K562 (cell line): Measurements from ENCODE around the gene HSP90AA1.

Experiments
- CTCF ChIP-seq, 3 experiments: IDR thresholded peaks in 2 of 3; conservative IDR thresholded peaks in 1 of 3; 2 replicates each; pipeline ENCODE4 v1.5.1; 2011 to 2012; ENCODE audit warnings: low read length in 3 of 3, mild to moderate bottlenecking in 3 of 3, control low read depth in 2 of 3, improper control_type of control experiment in 1 of 3, inconsistent platforms in 1 of 3, low read depth in 1 of 3, mixed read lengths in 1 of 3, moderate library complexity in 1 of 3; ENCODE audit not compliant: insufficient read depth in 2 of 3
- POLR2AphosphoS5 ChIP-seq: IDR thresholded peaks from 2 replicates; pipeline ENCODE4 v1.6.1; 2011; ENCODE audit warnings: mild to moderate bottlenecking, low read depth, low read length, moderate library complexity; ENCODE audit not compliant: control insufficient read depth, insufficient read depth

- TF ChIP-seq CTCF (IDR thresholded peaks at IDR 0.05 in 2 of 3, conservative IDR thresholded peaks at IDR 0.05 in 1 of 3; ENCODE audit: insufficient read depth in 2 of 3, low read depth in 1 of 3, low read length in 3 of 3) (no peak), POLR2AphosphoS5 (no peak)
These were observed 5.4 kb downstream of the HSP90AA1 start for GRCh38 chr14:102081231-102082080.
